Common myeloid progenitor, CD34-positive (primary cell): ENCODE results near the gene SDR9C7.
A peak's percentile ranks its signal among the peaks of the same experiment; 100 is the strongest.
"Not testable (repeated sequence)": the region's sequence is repeated elsewhere in the genome, so short reads cannot be mapped to it uniquely, and the experiment has no call there.

ENCODE experiments used
- CTCF ChIA-PET: fragments of 350-600 bp; sonication (Branson Sonifier 250); formaldehyde crosslinking; loops from one replicate; lab custom pipeline; 2021; ENCODE audit warnings: antibody characterized with exemption; lab: Charles Lee
- POLR2A ChIA-PET: fragments of 350-600 bp; sonication (Branson Sonifier 250); formaldehyde crosslinking; loops from one replicate; lab custom pipeline; 2021; ENCODE audit warnings: antibody characterized with exemption; lab: Charles Lee
- DNase-seq, 3 donors: peaks; one replicate each; pipeline versions ENCODE4 v3.0.0 to v3.0.0-alpha.2; 2013
- H3K27ac ChIP-seq, 2 experiments: 1 replicate in 1 of 2; 2 replicates in 1 of 2; pipeline ENCODE4 v1.7.0; 2013; ENCODE audit warnings: inconsistent platforms in 2 of 2, low read length in 2 of 2, mild to moderate bottlenecking in 2 of 2, low read depth in 1 of 2, moderate library complexity in 1 of 2; ENCODE audit not compliant: severe bottlenecking in 2 of 2, insufficient read depth in 1 of 2, poor library complexity in 1 of 2
- H3K27me3 ChIP-seq, 5 experiments: replicated peaks in 2 of 5; 1 replicate in 3 of 5; 2 replicates in 2 of 5; pipeline versions ENCODE4 v1.6.1 to v1.7.0; 2013; ENCODE audit warnings: low read length in 4 of 5, mild to moderate bottlenecking in 2 of 5, moderate library complexity in 2 of 5, inconsistent platforms in 1 of 5; ENCODE audit not compliant: insufficient read depth in 5 of 5, control insufficient read depth in 4 of 5
- H3K36me3 ChIP-seq, 4 experiments: 1 replicate in 2 of 4; 2 replicates in 2 of 4; pipeline versions ENCODE4 v1.6.1 to v1.7.0; 2013; ENCODE audit warnings: low read length in 3 of 4, control low read depth in 1 of 4, mild to moderate bottlenecking in 1 of 4; ENCODE audit not compliant: control insufficient read depth in 4 of 4, insufficient read depth in 4 of 4
- H3K4me1 ChIP-seq, 4 experiments: 1 replicate in 3 of 4; 2 replicates in 1 of 4; pipeline versions ENCODE4 v1.6.1 to v1.7.1; 2013; ENCODE audit warnings: low read length in 3 of 4, mild to moderate bottlenecking in 3 of 4, control low read depth in 1 of 4, inconsistent platforms in 1 of 4, moderate library complexity in 1 of 4; ENCODE audit not compliant: control insufficient read depth in 4 of 4, insufficient read depth in 4 of 4; ENCODE audit errors: control extremely low read depth in 1 of 4
- H3K4me3 ChIP-seq, 7 experiments: 1 replicate in 4 of 7; 2 replicates in 3 of 7; pipeline versions ENCODE4 v1.5.1 to v1.7.0; 2013; ENCODE audit warnings: mild to moderate bottlenecking in 7 of 7, low read length in 6 of 7, moderate library complexity in 6 of 7, inconsistent platforms in 2 of 7, low read depth in 2 of 7, control low read depth in 1 of 7; ENCODE audit not compliant: insufficient read depth in 4 of 7, control insufficient read depth in 1 of 7; ENCODE audit errors: extremely low read depth in 1 of 7
- H3K9me3 ChIP-seq, 5 experiments: 1 replicate in 4 of 5; 2 replicates in 1 of 5; pipeline versions ENCODE4 v1.6.1 to v1.7.1; 2013; ENCODE audit warnings: low read length in 4 of 5, mild to moderate bottlenecking in 2 of 5, inconsistent platforms in 1 of 5, low read depth in 1 of 5, moderate library complexity in 1 of 5; ENCODE audit not compliant: control insufficient read depth in 4 of 5, insufficient read depth in 2 of 5; ENCODE audit errors: control extremely low read depth in 1 of 5
- WGBS: methylation state at CpG from one replicate; pipeline ENCODE4 v1.1.5; 2013; ENCODE audit not compliant: insufficient coverage; 5-methylcytosine and 5-hydroxymethylcytosine counted together

The SDR9C7 gene

GRCh38 chr12:56953314-56953713, 19.1 kb upstream of the SDR9C7 start:
- H3K4me1 ChIP-seq = no peaks in the 10 kb centered on the region
- peaks cover 0 to 7% (median 4%) of the 10 kb centered on the region in 5 experiments for H3K9me3 ChIP-seq
- 57% methylated on average over 1 of the region's 1 CpG for WGBS
- CTCF ChIA-PET = interaction anchor here (0.9 to 1.4 kb wide), 3 partner anchors 16 to 115 kb away, joined by 3 to 6 read pairs (median 4); no protein-coding TSS in a partner anchor
- no peaks in the 10 kb centered on the region for H3K36me3 ChIP-seq
- no peak for DNase-seq
- H3K4me3 ChIP-seq = no peak overlapping the region
- no peaks in the 10 kb centered on the region for H3K27me3 ChIP-seq
- H3K27ac ChIP-seq = no peak overlapping the region
- POLR2A ChIA-PET = no interaction called here

- Histone ChIP-seq H3K4me3 (no peak overlapping the region), H3K4me1 (no peaks in the 10 kb centered on the region), H3K9me3 (no peaks in the 10 kb centered on the region), H3K27me3 (no peaks in the 10 kb centered on the region), H3K27ac (no peak overlapping the region), H3K36me3 (no peaks in the 10 kb centered on the region)
- ChIA-PET POLR2A (no interaction called here), CTCF (interaction anchor here (1.2 to 1.4 kb wide), 2 partner anchors 50 to 114 kb away, joined by 3 to 6 read pairs; no protein-coding TSS in a partner anchor)
- 95% methylated on average over 10 of the region's 11 CpGs for WGBS
- no peak for DNase-seq
Measured at GRCh38 chr12:56951582-56952339, 17.6 kb upstream of the SDR9C7 start.

GRCh38 chr12:56948881-56949280, 14.7 kb upstream of the SDR9C7 start:
- Histone ChIP-seq H3K4me3 (no peak overlapping the region), H3K4me1 (no peaks in the 10 kb centered on the region), H3K9me3 (no peaks in the 10 kb centered on the region), H3K27me3 (no peaks in the 10 kb centered on the region), H3K27ac (no peak overlapping the region), H3K36me3 (no peaks in the 10 kb centered on the region)
- 95% methylated on average over 2 of the region's 2 CpGs for WGBS
- ChIA-PET CTCF (interaction anchor here (1.0 kb wide), 1 partner anchor 39 kb away, joined by 3 read pairs; no protein-coding TSS in a partner anchor), POLR2A (no interaction called here)
- no peak for DNase-seq

- H3K4me1 ChIP-seq = no peaks in the 10 kb centered on the region
- no peak for DNase-seq
- H3K27me3 ChIP-seq = no peaks in the 10 kb centered on the region
- ChIA-PET CTCF (interaction anchor here (1.0 to 1.6 kb wide), 2 partner anchors 40 to 56 kb away, joined by 3 to 5 read pairs; no protein-coding TSS in a partner anchor), POLR2A (no interaction called here)
- no peak overlapping the region for H3K27ac ChIP-seq
- H3K36me3 ChIP-seq = no peaks in the 10 kb centered on the region
- no peaks in the 10 kb centered on the region for H3K9me3 ChIP-seq
- H3K4me3 ChIP-seq = no peak overlapping the region
Measured at GRCh38 chr12:56948457-56948777, 14.2 kb upstream of the SDR9C7 start.

- CTCF ChIA-PET = interaction anchor here (1.6 kb wide), 1 partner anchor 57 kb away, joined by 5 read pairs; no protein-coding TSS in a partner anchor
- 89% methylated on average over 6 of the region's 6 CpGs for WGBS
Measured at GRCh38 chr12:56947633-56948456, 13.6 kb upstream of the SDR9C7 start.

GRCh38 chr12:56943878-56944277, 9.7 kb upstream of the SDR9C7 start:
- Histone ChIP-seq H3K27me3 (no peaks in the 10 kb centered on the region), H3K9me3 (no peaks in the 10 kb centered on the region), H3K36me3 (no peaks in the 10 kb centered on the region), H3K4me1 (peaks cover 0 to 14% (median 13%) of the 10 kb centered on the region in 4 experiments), H3K27ac (no peak overlapping the region), H3K4me3 (no peak overlapping the region)
- POLR2A ChIA-PET = no interaction called here
- CTCF ChIA-PET = no interaction called here
- WGBS = no CpG with 5 or more reads among the region's 4 CpGs
- DNase-seq = no peak

More at GRCh38 chr12:56947633-56948456, 13.6 kb upstream of the SDR9C7 start:
- H3K4me3 ChIP-seq = no peak overlapping the region
- no peaks in the 10 kb centered on the region for H3K36me3 ChIP-seq
- no peaks in the 10 kb centered on the region for H3K9me3 ChIP-seq
- no peak overlapping the region for H3K27ac ChIP-seq
- POLR2A ChIA-PET = no interaction called here
- H3K27me3 ChIP-seq = no peaks in the 10 kb centered on the region
- H3K4me1 ChIP-seq = no peaks in the 10 kb centered on the region
- DNase-seq = peak in 2 of 3 donors; percentile 31 to 33

- no CpG with 5 or more reads among the region's 1 CpG for WGBS
- POLR2A ChIA-PET = not testable (repeated sequence)
Measured at GRCh38 chr12:56943374-56943773, 9.2 kb upstream of the SDR9C7 start.

More at GRCh38 chr12:56943374-56943773, 9.2 kb upstream of the SDR9C7 start:
- H3K27me3 ChIP-seq, DNase-seq, CTCF ChIA-PET, H3K27ac ChIP-seq, H3K9me3 ChIP-seq, H3K36me3 ChIP-seq, H3K4me3 ChIP-seq: not testable (repeated sequence)
- H3K4me1 ChIP-seq = peaks cover 0 to 14% (median 13%) of the 10 kb centered on the region in 4 experiments
